ENCODE results near the gene HS6ST1. TPM values are rescaled to one million over a fixed set of nuclear protein-coding genes. Genes with fewer than 3 reads are reported as not detected.

The HS6ST1 gene
- polyA plus RNA-seq, 3 donors, result 18.9 to 20.6 (median 20.0) TPM

GRCh38 chr2:128237911-128238697, 80.6 kb downstream of the HS6ST1 start:
- H3K27ac ChIP-seq (ENCODE audit: low read depth, low read length), result no peak overlapping the region
- 81 to 93% (median 89%) methylated on average over 8 of the region's 8 CpGs for WGBS, 3 donors

GRCh38 chr2:128237081-128237534, 81.6 kb downstream of the HS6ST1 start:
- no peak overlapping the region for H3K27ac ChIP-seq (ENCODE audit: low read depth, low read length)
- WGBS, 3 donors, result 74 to 75% (median 74%) methylated on average over 2 of the region's 2 CpGs

- 89 to 93% (median 91%) methylated on average over 8 of the region's 8 CpGs for WGBS, 3 donors
- H3K27ac ChIP-seq (ENCODE audit: low read depth, low read length), result no peak overlapping the region
These were observed 82.1 kb downstream of the HS6ST1 start for GRCh38 chr2:128236491-128237035.

GRCh38 chr2:128235581-128235980, 83.1 kb downstream of the HS6ST1 start:
- H3K27ac ChIP-seq (ENCODE audit: low read depth, low read length), result no peak overlapping the region
- 91 to 94% (median 93%) methylated on average over 8 of the region's 8 CpGs for WGBS, 3 donors

- no peak overlapping the region for H3K27ac ChIP-seq (ENCODE audit: low read depth, low read length)
- WGBS, 3 donors, result 86 to 92% (median 86%) methylated on average over 5 of the region's 5 CpGs
These were observed 84.1 kb downstream of the HS6ST1 start for GRCh38 chr2:128234613-128235012.

GRCh38 chr2:128233790-128234395, 84.8 kb downstream of the HS6ST1 start:
- no peak overlapping the region for H3K27ac ChIP-seq (ENCODE audit: low read depth, low read length)
- 34 to 50% (median 49%) methylated on average over 11 of the region's 11 CpGs for WGBS, 3 donors

GRCh38 chr2:128232965-128233789, 85.5 kb downstream of the HS6ST1 start:
- 0% methylated on average over 70 to 84 of the region's 84 CpGs for WGBS, 3 donors

GRCh38 chr2:128228894-128229293, 89.8 kb downstream of the HS6ST1 start:
- H3K27ac ChIP-seq (ENCODE audit: low read depth, low read length), result no peak overlapping the region

More at GRCh38 chr2:128232965-128233789, 85.5 kb downstream of the HS6ST1 start:
- no peak overlapping the region for H3K27ac ChIP-seq (ENCODE audit: low read depth, low read length)

GRCh38 chr2:128227862-128228261, 90.8 kb downstream of the HS6ST1 start:
- no peak overlapping the region for H3K27ac ChIP-seq (ENCODE audit: low read depth, low read length)
- 96 to 98% (median 97%) methylated on average over 1 of the region's 1 CpG for WGBS, 3 donors

GRCh38 chr2:128219891-128220290, 98.8 kb downstream of the HS6ST1 start:
- no peak overlapping the region for H3K27ac ChIP-seq (ENCODE audit: low read depth, low read length)
- WGBS, 3 donors, result 55 to 80% (median 76%) methylated on average over 8 of the region's 8 CpGs

- no peak overlapping the region for H3K27ac ChIP-seq (ENCODE audit: low read depth, low read length)
- WGBS, 3 donors, result 36 to 65% (median 37%) methylated on average over 4 of the region's 4 CpGs
These were observed 101.0 kb downstream of the HS6ST1 start for GRCh38 chr2:128217671-128218070.

GRCh38 chr2:128215897-128216642, 102.6 kb downstream of the HS6ST1 start:
- 76 to 88% (median 80%) methylated on average over 10 of the region's 10 CpGs for WGBS, 3 donors
- no peak overlapping the region for H3K27ac ChIP-seq (ENCODE audit: low read depth, low read length)

Other genes with a start within 250 kb of the HS6ST1 start
- gene UGGT1, start 227.7 kb downstream of the HS6ST1 start, polyA plus RNA-seq, result 10 to 100 TPM in 1 of 3 donors, 1 to 10 TPM in 2; 5.3 to 10.1 (median 9.8) TPM